T-helper 17 cell (primary cell): ENCODE data around the gene NUP62. TPM values are rescaled to one million over a fixed set of nuclear protein-coding genes. Genes with fewer than 3 reads are reported as not detected.
"Not testable (repeated sequence)": the region's sequence is repeated elsewhere in the genome, so short reads cannot be mapped to it uniquely, and the experiment has no call there.

Source experiments
- ATAC-seq: fragments of 150-1000 bp; cut with Tn5 transposase; 2 replicates; pipeline ENCODE4 v1.10.0; 2021; ENCODE audit warnings: mild to moderate bottlenecking, moderate library complexity
- DNase-seq, 3 donors: peaks; one replicate each; pipeline versions ENCODE4 v3.0.0 to v3.0.0-alpha.2; 2020 to 2021
- H3K9me3 ChIP-seq: one replicate; pipeline ENCODE4 v1.7.0; 2013; ENCODE audit warnings: low read length, mild to moderate bottlenecking; ENCODE audit not compliant: control insufficient read depth, poor library complexity, severe bottlenecking
- H3K27ac Mint-ChIP-seq: one replicate; pipeline ENCODE4 v1.8.0; 2022; ENCODE audit warnings: mild to moderate bottlenecking, moderate library complexity, mixed read lengths
- H3K27me3 Mint-ChIP-seq: one replicate; pipeline ENCODE4 v1.8.0; 2022; ENCODE audit warnings: mixed read lengths
- H3K36me3 Mint-ChIP-seq: one replicate; pipeline ENCODE4 v1.8.0; 2022; ENCODE audit warnings: low read depth, mixed read lengths
- H3K4me1 Mint-ChIP-seq: one replicate; pipeline ENCODE4 v1.8.0; 2022; ENCODE audit warnings: mild to moderate bottlenecking, mixed read lengths
- H3K4me3 Mint-ChIP-seq: one replicate; pipeline ENCODE4 v1.8.0; 2022; ENCODE audit warnings: mild to moderate bottlenecking, moderate library complexity, mixed read lengths
- total RNA-seq, 4 donors: library from RNA in 2 of 4; stranded (reverse) in 2 of 4; gene quantifications; one replicate each; pipeline ENCODE4 v1.2.3 and lab custom pipeline; 2022 to 2026

The NUP62 gene
- total RNA-seq, 2 donors from 2014 or later = 46.8 to 62.4 TPM

DNA sequence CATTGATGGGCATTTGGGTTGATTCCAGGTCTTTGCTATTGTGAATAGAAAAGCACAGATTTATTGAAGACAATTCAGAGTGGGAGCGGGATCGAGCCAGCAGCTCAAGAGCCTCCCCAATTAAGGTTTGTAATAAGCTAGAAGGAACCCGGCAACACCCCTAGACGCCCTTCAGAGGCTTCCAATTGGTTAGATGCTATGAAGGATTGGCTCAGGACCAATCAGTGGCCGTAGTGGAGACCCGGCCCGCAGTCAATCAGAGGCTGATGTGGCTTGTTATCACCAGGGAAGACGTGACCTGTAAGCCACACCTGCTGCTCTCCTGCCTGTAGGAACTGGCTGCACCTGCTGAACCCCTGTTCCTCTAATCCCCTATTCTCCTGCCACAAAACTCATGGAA lies 17.1 kb upstream of the NUP62 start:
- Mint-ChIP-seq H3K27me3 (peaks cover 50% of the 10 kb centered on the region), H3K4me3 (no peak overlapping the region)

DNA sequence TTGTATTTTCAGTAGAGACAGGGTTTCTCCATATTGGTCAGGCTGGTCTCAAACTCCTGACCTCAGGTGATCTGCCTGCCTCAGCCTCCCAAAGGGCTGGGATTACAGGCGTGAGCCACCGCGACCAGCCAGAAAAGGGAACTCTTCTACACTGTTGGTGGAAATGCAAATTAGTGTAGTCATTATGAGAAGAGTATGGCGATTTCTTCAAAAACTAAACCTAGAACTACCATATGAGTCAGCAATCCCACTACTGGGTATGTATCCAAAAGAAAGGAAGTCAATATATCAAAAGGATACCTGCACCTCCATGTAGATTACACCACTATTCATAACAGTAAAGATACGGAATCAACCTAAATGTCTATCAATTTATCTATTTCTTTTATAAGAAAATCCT lies 15.3 kb upstream of the NUP62 start:
- H3K4me3 Mint-ChIP-seq, H3K27ac Mint-ChIP-seq, H3K36me3 Mint-ChIP-seq, H3K4me1 Mint-ChIP-seq, DNase-seq, H3K9me3 ChIP-seq, ATAC-seq: not testable (repeated sequence)
- peaks cover 53% of the 10 kb centered on the region for H3K27me3 Mint-ChIP-seq

More for the DNA sequence above, 17.1 kb upstream of the NUP62 start:
- DNase-seq (no peak), ATAC-seq (no peak)
- H3K9me3 ChIP-seq = no peaks in the 10 kb centered on the region
- Mint-ChIP-seq H3K27ac (no peak overlapping the region), H3K36me3 (peaks cover 5% of the 10 kb centered on the region), H3K4me1 (peaks cover 8% of the 10 kb centered on the region)

DNA sequence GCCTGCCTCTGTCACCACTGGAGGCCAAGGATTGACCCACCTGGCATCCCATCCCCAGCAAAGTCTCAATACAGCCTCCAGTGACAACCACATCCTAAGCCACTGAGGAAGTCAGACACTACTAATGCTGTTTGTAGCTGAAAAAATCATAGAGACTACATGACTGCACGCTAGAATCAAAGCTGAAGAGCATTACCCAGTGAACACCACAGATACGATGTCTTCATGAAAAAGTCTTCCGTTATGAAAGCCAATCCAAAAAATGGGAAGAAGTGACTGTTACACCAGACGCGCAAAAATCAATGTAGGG lies 11.1 kb upstream of the NUP62 start:
- peaks cover 5% of the 10 kb centered on the region for H3K36me3 Mint-ChIP-seq
- no peak for DNase-seq
- peaks cover 49% of the 10 kb centered on the region for H3K27me3 Mint-ChIP-seq
- no peak overlapping the region for H3K4me3 Mint-ChIP-seq
- ATAC-seq = no peak
- no peaks in the 10 kb centered on the region for H3K9me3 ChIP-seq
- peaks cover 8% of the 10 kb centered on the region for H3K4me1 Mint-ChIP-seq
- H3K27ac Mint-ChIP-seq = no peak overlapping the region

DNA sequence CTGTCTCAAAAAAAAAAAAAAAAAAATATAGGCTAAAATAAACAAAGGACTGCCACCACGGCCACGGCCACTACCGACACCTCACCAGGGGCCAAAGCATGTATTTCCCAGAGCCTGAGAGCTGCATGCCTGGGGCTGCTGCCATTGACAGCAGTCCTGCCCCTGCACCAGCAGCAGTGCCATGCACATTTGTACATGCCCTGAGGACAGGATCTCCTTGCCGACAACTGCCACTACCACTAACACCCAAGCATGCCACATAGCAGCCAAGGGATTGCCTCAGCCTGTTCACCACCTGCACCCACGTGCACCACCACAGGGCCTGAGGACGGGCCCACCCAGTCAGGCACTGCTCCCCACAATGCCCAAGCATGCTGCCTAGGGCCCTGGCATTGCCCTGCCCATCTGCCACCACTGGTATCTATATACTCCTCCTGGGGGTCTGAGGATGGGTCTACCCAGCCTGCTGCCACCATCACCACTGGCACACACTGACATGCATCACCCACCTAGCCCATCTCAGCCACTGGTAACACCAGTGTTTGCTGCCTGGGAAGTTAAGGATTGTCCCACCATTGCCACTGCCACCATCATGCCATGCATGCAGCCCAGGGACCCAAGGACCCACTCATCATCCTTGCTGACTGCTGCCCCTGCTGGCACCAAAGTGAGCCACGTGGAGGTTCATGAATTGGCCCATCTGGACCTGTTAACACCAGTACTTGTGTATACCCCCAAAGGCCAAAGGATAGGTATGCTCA lies 10.6 kb upstream of the NUP62 start:
- Mint-ChIP-seq H3K27ac (no peak overlapping the region), H3K4me1 (peaks cover 8% of the 10 kb centered on the region), H3K27me3 (peaks cover 44% of the 10 kb centered on the region), H3K4me3 (no peak overlapping the region), H3K36me3 (peaks cover 2% of the 10 kb centered on the region)
- H3K9me3 ChIP-seq = no peaks in the 10 kb centered on the region
- no peak for DNase-seq
- ATAC-seq = no peak

DNA sequence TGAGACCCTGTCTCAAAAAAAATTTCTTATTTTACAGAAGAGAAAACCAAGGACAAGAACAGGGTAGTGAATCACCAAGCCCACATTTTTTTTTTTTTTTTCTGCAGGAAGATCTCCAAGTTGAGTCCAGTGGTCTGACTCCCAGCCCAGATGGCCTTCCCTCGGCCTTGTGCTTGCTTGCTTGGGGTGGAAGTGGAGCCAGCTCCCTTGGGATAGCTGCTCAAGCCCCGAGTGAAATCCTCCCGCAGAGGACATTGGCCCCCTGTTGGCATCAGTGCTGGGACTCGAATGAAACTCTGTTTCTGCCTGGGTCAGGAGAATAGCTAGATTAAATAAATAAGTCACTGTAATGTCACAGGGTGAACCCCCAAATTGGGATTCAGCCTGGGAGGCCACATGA lies 9.4 kb upstream of the NUP62 start:
- H3K27ac Mint-ChIP-seq = no peak overlapping the region
- H3K4me3 Mint-ChIP-seq = no peak overlapping the region

DNA sequence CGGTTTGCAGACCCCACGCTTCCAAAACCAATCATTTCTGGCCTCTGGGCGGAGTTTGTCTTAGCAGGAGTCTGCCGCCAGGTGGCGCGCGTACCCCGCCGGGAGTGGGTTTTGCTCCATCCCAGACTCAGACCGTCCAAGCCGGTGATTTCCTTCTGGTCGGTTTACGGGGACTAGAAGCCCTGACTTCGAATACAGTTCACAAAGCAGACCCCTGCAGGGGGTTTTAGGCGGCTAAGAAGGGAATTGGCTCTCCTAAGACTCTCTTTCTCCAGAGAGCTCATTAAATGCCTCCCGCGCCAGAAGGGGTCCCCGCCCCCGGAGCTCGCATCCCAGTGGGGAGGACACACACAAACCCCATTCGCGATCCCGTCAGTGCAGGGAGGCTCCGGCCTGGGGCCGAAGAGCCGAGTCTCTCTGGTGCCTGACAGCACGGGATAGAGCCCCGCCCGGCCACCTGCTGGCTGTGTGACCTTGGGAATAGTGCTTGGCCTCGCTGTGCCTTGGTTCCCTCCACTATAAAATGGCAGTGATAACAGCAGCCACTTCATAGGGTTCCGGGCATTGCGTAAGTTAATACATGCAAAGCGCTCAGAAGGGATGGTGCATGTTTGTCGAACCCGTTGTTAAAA lies 8.6 kb upstream of the NUP62 start:
- Mint-ChIP-seq H3K36me3 (no peaks in the 10 kb centered on the region), H3K27ac (peak overlapping the region; percentile 3), H3K27me3 (peaks cover 25% of the 10 kb centered on the region), H3K4me3 (no peak overlapping the region), H3K4me1 (peaks cover 8% of the 10 kb centered on the region)
- peak; percentile 61 to 75 (median 73) for DNase-seq
- no peaks in the 10 kb centered on the region for H3K9me3 ChIP-seq
- peak; percentile 70 for ATAC-seq

More for the DNA sequence above, 9.4 kb upstream of the NUP62 start:
- Mint-ChIP-seq H3K4me1 (peaks cover 5% of the 10 kb centered on the region), H3K36me3 (peaks cover 1% of the 10 kb centered on the region), H3K27me3 (peaks cover 33% of the 10 kb centered on the region)
- ATAC-seq (no peak), DNase-seq (no peak)
- no peaks in the 10 kb centered on the region for H3K9me3 ChIP-seq

DNA sequence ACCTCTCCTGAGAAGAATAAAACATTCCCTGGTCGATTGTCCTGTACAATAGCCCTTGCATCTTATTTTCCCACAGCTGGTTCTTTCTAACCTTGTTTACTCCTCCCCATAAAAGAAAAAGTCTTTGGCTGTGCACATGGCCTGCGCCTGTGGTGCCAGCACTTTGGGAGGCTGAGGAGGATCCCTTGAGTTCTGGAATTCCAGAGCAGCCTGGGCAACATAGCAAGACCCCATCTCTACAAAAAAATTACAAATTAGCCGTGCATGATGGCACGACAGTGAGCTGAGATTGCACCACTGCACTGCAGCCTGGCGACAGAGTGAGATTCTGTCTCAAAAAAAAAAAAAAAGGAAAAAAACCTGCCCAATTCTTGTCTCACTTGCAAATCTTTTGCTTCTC lies 7.2 kb upstream of the NUP62 start:
- Mint-ChIP-seq H3K27me3 (peaks cover 15% of the 10 kb centered on the region), H3K4me1 (peaks cover 17% of the 10 kb centered on the region), H3K36me3 (no peaks in the 10 kb centered on the region), H3K4me3 (peak overlapping the region; percentile 36), H3K27ac (peak overlapping the region; percentile 27)
- ATAC-seq (no peak), DNase-seq (no peak)
- H3K9me3 ChIP-seq = no peaks in the 10 kb centered on the region

DNA sequence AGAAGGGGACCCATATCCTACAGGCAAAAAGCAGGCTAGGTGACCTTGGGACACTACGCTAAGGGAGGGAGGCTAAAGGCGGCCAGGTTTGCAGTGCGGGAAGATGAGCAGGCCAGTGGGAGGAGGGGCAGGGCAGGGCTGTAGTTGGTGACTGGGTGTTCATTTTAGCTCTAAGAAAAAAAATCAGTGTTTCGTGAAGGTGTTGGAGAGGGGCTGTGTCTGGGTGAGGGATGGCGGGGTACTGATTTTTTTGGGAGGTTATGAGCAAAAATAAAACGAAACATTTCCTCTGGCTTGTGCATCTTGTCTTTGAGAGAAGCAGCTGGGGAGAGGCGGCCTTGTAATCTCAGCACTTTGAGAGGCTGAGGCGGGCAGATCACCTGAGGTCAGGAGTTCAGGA lies 4.3 kb upstream of the NUP62 start:
- Mint-ChIP-seq H3K4me1 (peaks cover 41% of the 10 kb centered on the region), H3K27me3 (no peaks in the 10 kb centered on the region), H3K36me3 (peaks cover 5% of the 10 kb centered on the region), H3K27ac (no peak overlapping the region), H3K4me3 (no peak overlapping the region)
- no peak for ATAC-seq
- H3K9me3 ChIP-seq = no peaks in the 10 kb centered on the region
- DNase-seq = no peak

DNA sequence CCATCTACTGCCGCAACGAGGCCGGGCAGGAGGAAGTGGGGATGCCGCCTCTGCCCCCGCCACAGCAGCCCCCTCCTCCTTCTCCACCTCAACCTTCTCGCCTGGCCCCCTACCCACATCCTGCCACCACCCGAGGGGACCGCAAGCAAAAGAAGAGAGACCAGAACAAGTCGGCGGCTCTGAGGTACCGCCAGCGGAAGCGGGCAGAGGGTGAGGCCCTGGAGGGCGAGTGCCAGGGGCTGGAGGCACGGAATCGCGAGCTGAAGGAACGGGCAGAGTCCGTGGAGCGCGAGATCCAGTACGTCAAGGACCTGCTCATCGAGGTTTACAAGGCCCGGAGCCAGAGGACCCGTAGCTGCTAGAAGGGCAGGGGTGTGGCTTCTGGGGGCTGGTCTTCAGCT lies 3.4 kb upstream of the NUP62 start:
- Mint-ChIP-seq H3K27ac (peak overlapping the region; percentile 1), H3K4me3 (peak overlapping the region; percentile 47), H3K4me1 (peaks cover 50% of the 10 kb centered on the region), H3K27me3 (no peaks in the 10 kb centered on the region), H3K36me3 (peaks cover 7% of the 10 kb centered on the region)
- no peak for ATAC-seq
- no peaks in the 10 kb centered on the region for H3K9me3 ChIP-seq
- DNase-seq = peak in 1 of 3 donors; percentile 19

DNA sequence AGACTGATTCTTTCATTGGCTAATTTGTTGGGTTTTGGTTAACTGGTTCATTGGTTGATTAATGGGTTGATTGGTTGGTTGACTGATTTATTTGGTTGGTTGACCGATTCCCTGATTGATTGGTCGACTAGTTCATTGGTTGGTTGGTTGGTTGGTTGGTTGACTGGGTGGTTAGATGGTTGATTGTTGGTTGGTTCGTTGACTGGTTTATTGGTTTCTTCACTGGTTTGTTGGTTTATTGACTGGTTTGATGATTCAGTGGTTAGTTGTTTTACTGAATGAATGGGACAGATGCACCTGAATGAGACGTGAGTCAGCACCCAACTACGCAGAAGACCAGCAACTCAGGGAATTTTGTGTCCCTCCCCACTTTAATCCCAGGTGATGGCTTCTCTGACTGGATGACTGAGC lies 2.7 kb upstream of the NUP62 start:
- peak overlapping the region; percentile 1 for H3K27ac Mint-ChIP-seq

DNA sequence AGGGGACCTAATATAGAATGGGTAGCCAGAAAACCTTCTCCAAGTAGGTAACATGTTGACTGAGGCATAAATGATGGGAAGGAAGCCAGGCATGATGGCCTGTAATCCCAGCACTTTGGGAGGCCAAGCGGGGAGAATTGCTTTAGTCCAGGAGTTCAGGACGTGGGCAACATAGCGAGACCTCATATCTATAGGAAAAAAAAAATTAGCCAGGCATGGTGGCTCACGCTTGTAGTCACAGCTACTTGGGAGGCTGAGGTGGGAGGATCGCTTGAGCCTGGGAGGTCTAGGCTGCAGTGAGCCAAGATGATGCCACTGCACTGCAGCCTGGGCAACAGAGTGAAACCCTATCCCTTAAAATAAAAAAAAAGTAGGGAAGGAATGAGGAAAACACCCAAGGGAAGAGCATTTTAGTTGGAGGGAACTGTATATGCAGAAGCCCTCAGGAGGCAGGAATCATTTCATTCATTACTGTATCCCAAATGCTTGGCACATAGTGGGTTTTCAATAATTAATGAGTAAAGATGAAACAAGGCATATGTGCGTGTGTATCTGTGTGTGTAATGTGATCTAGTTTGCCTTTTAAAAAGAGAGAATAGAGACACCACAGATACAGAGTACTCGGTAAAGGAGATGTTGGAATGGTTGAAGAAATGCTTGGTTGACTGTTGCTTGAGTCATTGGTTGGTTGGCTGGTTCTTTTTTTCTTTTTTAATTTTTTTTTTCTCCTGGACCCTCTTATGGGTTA lies 2.2 kb upstream of the NUP62 start:
- H3K4me1 Mint-ChIP-seq = peaks cover 58% of the 10 kb centered on the region
- H3K27me3 Mint-ChIP-seq = no peaks in the 10 kb centered on the region
- peak overlapping the region; percentile 47 for H3K4me3 Mint-ChIP-seq
- peak overlapping the region; percentile 99 for H3K27ac Mint-ChIP-seq
- DNase-seq (no peak), ATAC-seq (no peak)
- H3K9me3 ChIP-seq = no peaks in the 10 kb centered on the region
- peaks cover 7% of the 10 kb centered on the region for H3K36me3 Mint-ChIP-seq

More for the DNA sequence above, 2.7 kb upstream of the NUP62 start:
- H3K4me1 Mint-ChIP-seq = peaks cover 56% of the 10 kb centered on the region
- no peaks in the 10 kb centered on the region for H3K27me3 Mint-ChIP-seq
- DNase-seq (no peak), ATAC-seq (no peak)
- H3K4me3 Mint-ChIP-seq = peak overlapping the region; percentile 47
- no peaks in the 10 kb centered on the region for H3K9me3 ChIP-seq
- peaks cover 7% of the 10 kb centered on the region for H3K36me3 Mint-ChIP-seq

DNA sequence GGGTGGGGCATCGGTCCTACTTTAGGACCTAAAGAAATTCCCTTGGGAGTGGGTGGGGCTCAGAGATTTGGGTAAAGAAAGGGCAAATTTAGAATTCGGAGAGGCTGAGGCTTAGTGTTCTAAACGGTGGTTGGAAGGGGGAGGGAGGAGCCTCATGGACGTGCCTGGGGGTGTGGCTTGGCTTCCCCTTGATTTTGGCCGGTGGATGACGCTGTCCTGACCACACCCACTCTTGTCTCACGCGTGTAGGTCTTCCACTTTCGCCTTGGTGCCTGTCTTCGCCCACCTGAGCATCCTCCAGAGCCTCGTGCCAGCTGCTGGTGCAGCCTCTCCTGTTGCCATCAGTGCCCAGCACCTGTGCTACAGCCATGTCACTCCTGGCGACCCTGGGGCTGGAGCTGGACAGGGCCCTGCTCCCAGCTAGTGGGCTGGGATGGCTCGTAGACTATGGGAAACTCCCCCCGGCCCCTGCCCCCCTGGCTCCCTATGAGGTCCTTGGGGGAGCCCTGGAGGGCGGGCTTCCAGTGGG lies 1.2 kb upstream of the NUP62 start:
- DNase-seq = no peak
- H3K27me3 Mint-ChIP-seq = no peaks in the 10 kb centered on the region
- no peaks in the 10 kb centered on the region for H3K9me3 ChIP-seq
- H3K4me3 Mint-ChIP-seq = peak overlapping the region; percentile 100
- H3K36me3 Mint-ChIP-seq = peaks cover 7% of the 10 kb centered on the region
- H3K4me1 Mint-ChIP-seq = peaks cover 59% of the 10 kb centered on the region
- ATAC-seq = no peak
- H3K27ac Mint-ChIP-seq = peak overlapping the region; percentile 99
